Hepatocyte (in vitro differentiated cells): ENCODE measurements around the gene HS2ST1. TPM values are rescaled to one million over a fixed set of nuclear protein-coding genes. Genes with fewer than 3 reads are reported as not detected.
A peak's percentile ranks its signal among the peaks of the same experiment; 100 is the strongest.

Source experiments
- DNase-seq: peaks from one replicate; pipeline ENCODE4 v3.0.0-alpha.2; 2016; ENCODE audit warnings: low spot score
- H2AFZ ChIP-seq: fragments of 200-600 bp; sonication (generic); 2 replicates; pipeline ENCODE4 v1.6.0; 2016; ENCODE audit warnings: antibody characterized with exemption, mild to moderate bottlenecking
- H3K27ac ChIP-seq: fragments of 200-600 bp; sonication (generic); 2 replicates; pipeline ENCODE4 v1.5.1; 2016; ENCODE audit warnings: mild to moderate bottlenecking
- H3K27me3 ChIP-seq: fragments of 200-600 bp; sonication (generic); 2 replicates; pipeline ENCODE4 v1.6.1; 2016
- H3K36me3 ChIP-seq: fragments of 200-600 bp; sonication (generic); replicated peaks from 2 replicates; pipeline ENCODE4 v1.5.1; 2016; ENCODE audit warnings: low read depth; ENCODE audit not compliant: insufficient read depth
- H3K4me1 ChIP-seq: fragments of 200-600 bp; sonication (generic); 2 replicates; pipeline ENCODE4 v1.5.1; 2016; ENCODE audit warnings: mild to moderate bottlenecking, moderate library complexity; ENCODE audit not compliant: insufficient read depth
- H3K4me2 ChIP-seq: fragments of 200-600 bp; sonication (generic); 2 replicates; pipeline ENCODE4 v1.6.0; 2016
- H3K4me3 ChIP-seq: fragments of 200-600 bp; sonication (generic); 2 replicates; pipeline ENCODE4 v1.5.1; 2016; ENCODE audit warnings: mild to moderate bottlenecking
- H3K79me2 ChIP-seq: fragments of 200-600 bp; sonication (generic); 2 replicates; pipeline ENCODE4 v1.6.0; 2017; ENCODE audit warnings: mild to moderate bottlenecking
- H3K9me2 ChIP-seq: fragments of 200-600 bp; sonication (generic); replicated peaks from 2 replicates; pipeline ENCODE4 v1.6.0; 2017; ENCODE audit warnings: mild to moderate bottlenecking; ENCODE audit not compliant: insufficient read depth
- H3K9me3 ChIP-seq: fragments of 200-600 bp; sonication (generic); 2 replicates; pipeline ENCODE4 v1.5.1; 2016; ENCODE audit warnings: low read depth, mild to moderate bottlenecking
- H4K20me1 ChIP-seq: fragments of 200-600 bp; sonication (generic); 2 replicates; pipeline ENCODE4 v1.6.0; 2016; ENCODE audit warnings: mild to moderate bottlenecking; ENCODE audit not compliant: insufficient read depth, poor library complexity, severe bottlenecking
- CTCF ChIP-seq: fragments of 200-600 bp; sonication (generic); IDR thresholded peaks from 2 replicates; pipeline ENCODE4 v1.5.1; 2016; ENCODE audit warnings: antibody characterized with exemption, mild to moderate bottlenecking; ENCODE audit not compliant: poor library complexity
- EZH2 ChIP-seq: fragments of 200-600 bp; sonication (generic); IDR thresholded peaks from 2 replicates; pipeline ENCODE4 v1.6.1; 2016; ENCODE audit warnings: antibody characterized with exemption, mild to moderate bottlenecking, borderline replicate concordance
- EZH2phosphoT487 ChIP-seq: fragments of 200-600 bp; sonication (generic); IDR thresholded peaks from one replicate; pipeline ENCODE4 v1.6.1; 2018; ENCODE audit warnings: antibody characterized with exemption, mild to moderate bottlenecking, low read depth, moderate library complexity; ENCODE audit not compliant: unreplicated experiment, severe bottlenecking
- WGBS: methylation state at CpG from one replicate; pipeline ENCODE4 v1.1.6; 2016; ENCODE audit warnings: low lambda C conversion rate; ENCODE audit errors: missing lambda C conversion rate; 5-methylcytosine and 5-hydroxymethylcytosine counted together
- polyA plus RNA-seq: library from polyadenylated mRNA; unstranded; fragments of >200 nt; fragmentation: Nextera tagmentation; extraction: Ambion mirVana; gene quantifications from 2 replicates; pipeline ENCODE4 v1.2.1, GENCODE V29; 2016
- total RNA-seq: library from RNA; depleted of rRNA; stranded (reverse); fragments of >200 nt; gene quantifications from 2 replicates; pipeline ENCODE4 v1.2.3, GENCODE V29; 2014

HS2ST1 gene
- total and polyA plus RNA-seq, 2 experiments from 2014 or later, result 19.1 to 42.3 TPM

DNA sequence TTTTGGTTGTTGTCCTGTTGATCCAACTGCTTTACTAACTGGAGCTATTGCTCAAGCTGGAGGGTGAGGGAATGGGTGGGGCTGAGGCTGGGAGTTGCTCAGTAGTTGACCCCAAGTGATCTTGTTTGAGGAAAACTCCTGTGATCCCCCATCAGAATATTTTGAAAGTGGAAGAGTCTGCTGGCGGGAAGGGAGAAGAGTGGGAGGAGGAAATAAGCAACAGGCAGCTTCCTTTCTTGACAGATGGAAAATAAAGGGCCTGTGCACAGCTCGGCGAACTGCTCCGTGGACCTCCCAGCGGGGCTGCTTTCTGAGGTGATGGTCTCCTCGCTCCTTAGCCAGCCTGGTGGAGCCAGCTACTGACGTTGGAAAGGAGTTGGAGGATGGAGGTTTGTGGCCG, 215.2 kb downstream of the HS2ST1 start:
- H2AFZ ChIP-seq, result no peak overlapping the region
- H3K4me1 ChIP-seq, result no peaks in the 10 kb centered on the region
- H4K20me1 ChIP-seq, result no peaks in the 10 kb centered on the region
- H3K9me2 ChIP-seq, result no peaks in the 10 kb centered on the region
- H3K9me3 ChIP-seq, result no peaks in the 10 kb centered on the region
- no peak overlapping the region for H3K27ac ChIP-seq
- no peak overlapping the region for H3K4me2 ChIP-seq
- H3K4me3 ChIP-seq, result no peak overlapping the region
- TF ChIP-seq EZH2phosphoT487 (no peak), EZH2 (no peak), CTCF (no peak)
- no peaks in the 10 kb centered on the region for H3K27me3 ChIP-seq
- H3K36me3 ChIP-seq, result no peaks in the 10 kb centered on the region
- 85% methylated on average over 8 of the region's 8 CpGs for WGBS
- H3K79me2 ChIP-seq, result no peaks in the 10 kb centered on the region
- DNase-seq, result no peak

- H3K79me2 ChIP-seq, result no peaks in the 10 kb centered on the region
- H3K9me2 ChIP-seq, result no peaks in the 10 kb centered on the region
- no peak overlapping the region for H2AFZ ChIP-seq
- H3K27me3 ChIP-seq, result no peaks in the 10 kb centered on the region
- H3K36me3 ChIP-seq, result no peaks in the 10 kb centered on the region
- H3K27ac ChIP-seq, result peak overlapping the region; percentile 0
- no peaks in the 10 kb centered on the region for H3K4me1 ChIP-seq
- no peak overlapping the region for H3K4me2 ChIP-seq
- TF ChIP-seq EZH2 (no peak), CTCF (no peak), EZH2phosphoT487 (no peak)
- H4K20me1 ChIP-seq, result no peaks in the 10 kb centered on the region
- H3K4me3 ChIP-seq, result no peak overlapping the region
- DNase-seq, result no peak
- 79% methylated on average over 4 of the region's 4 CpGs for WGBS
- no peaks in the 10 kb centered on the region for H3K9me3 ChIP-seq
Measured at GRCh38 chr1:87130438-87130837, 216.0 kb downstream of the HS2ST1 start.

GRCh38 chr1:87131809-87132283, 217.4 kb downstream of the HS2ST1 start:
- peak overlapping the region; percentile 28 for H3K4me3 ChIP-seq
- H3K27ac ChIP-seq, result peak overlapping the region; percentile 34
- TF ChIP-seq EZH2 (no peak), EZH2phosphoT487 (no peak), CTCF (peak; percentile 96)
- no peaks in the 10 kb centered on the region for H3K27me3 ChIP-seq
- H3K9me2 ChIP-seq, result no peaks in the 10 kb centered on the region
- H3K9me3 ChIP-seq, result no peaks in the 10 kb centered on the region
- H2AFZ ChIP-seq, result peak overlapping the region; percentile 90
- no peaks in the 10 kb centered on the region for H4K20me1 ChIP-seq
- WGBS, result 7% methylated on average over 32 of the region's 32 CpGs
- peak overlapping the region; percentile 89 for H3K4me2 ChIP-seq
- no peaks in the 10 kb centered on the region for H3K4me1 ChIP-seq
- H3K36me3 ChIP-seq, result no peaks in the 10 kb centered on the region
- no peaks in the 10 kb centered on the region for H3K79me2 ChIP-seq
- peak; percentile 89 for DNase-seq
